Vagina (tissue), 2 donors: ENCODE measurements around the gene CCDC198.

Source experiments
- CTCF ChIP-seq, 3 experiments: fragments of 450-650 bp in 2 of 3; fragments of 200-600 bp in 1 of 3; sonication (generic) in 1 of 3; IDR thresholded peaks; one replicate each; pipeline ENCODE4 v1.5.1; 2017 to 2019; ENCODE audit warnings: antibody characterized with exemption in 3 of 3, mild to moderate bottlenecking in 2 of 3, moderate library complexity in 2 of 3
- POLR2A ChIP-seq, 2 donors: fragments of 450-650 bp; IDR thresholded peaks; one replicate each; pipeline ENCODE4 v1.6.1; 2017; ENCODE audit warnings: antibody characterized with exemption in 2 of 2, mild to moderate bottlenecking in 2 of 2, moderate library complexity in 2 of 2
- POLR2AphosphoS5 ChIP-seq, 2 donors: sonication (generic); formaldehyde crosslinking; IDR thresholded peaks; one replicate each; pipeline ENCODE4 v1.9.0; 2017; ENCODE audit warnings: antibody characterized with exemption in 2 of 2, mild to moderate bottlenecking in 2 of 2, low read depth in 1 of 2; ENCODE audit not compliant: insufficient read depth in 1 of 2

GRCh38 chr14:57491640-57492039 is 2.0 kb downstream of the CCDC198 start:
- TF ChIP-seq POLR2AphosphoS5 (IDR thresholded peaks at IDR 0.05; ENCODE audit: insufficient read depth in 1 of 2, low read depth in 1 of 2), result no peak
- TF ChIP-seq POLR2A (IDR thresholded peaks at IDR 0.05), result no peak
- TF ChIP-seq CTCF (IDR thresholded peaks at IDR 0.05), result no peak
